GM10248 (cell line): ENCODE results near the gene TMUB1.

Experiments used
- CTCF ChIA-PET: fragments of 300-600 bp; sonication (Branson Sonifier 250); formaldehyde crosslinking; extraction: SDS; loops from one replicate; lab custom pipeline; 2021; ENCODE audit warnings: antibody characterized with exemption; lab: Yijun Ruan, JAX
- POLR2A ChIA-PET: fragments of 350-650 bp; sonication (Branson Sonifier 250); formaldehyde crosslinking; extraction: SDS; loops from one replicate; lab custom pipeline; 2020; ENCODE audit warnings: antibody characterized with exemption; lab: Yijun Ruan, JAX
- DNase-seq: peaks from one replicate; pipeline ENCODE4 v3.0.0; 2012; ENCODE audit errors: extremely low spot score
- TF ChIP-seq, protein P1 (sequence below): IDR thresholded peaks from 2 replicates; pipeline ENCODE4 v1.5.1; 2012; ENCODE audit warnings: mild to moderate bottlenecking, low read depth; ENCODE audit errors: extremely low read depth, missing control alignments, control extremely low read depth

Gene TMUB1

DNA sequence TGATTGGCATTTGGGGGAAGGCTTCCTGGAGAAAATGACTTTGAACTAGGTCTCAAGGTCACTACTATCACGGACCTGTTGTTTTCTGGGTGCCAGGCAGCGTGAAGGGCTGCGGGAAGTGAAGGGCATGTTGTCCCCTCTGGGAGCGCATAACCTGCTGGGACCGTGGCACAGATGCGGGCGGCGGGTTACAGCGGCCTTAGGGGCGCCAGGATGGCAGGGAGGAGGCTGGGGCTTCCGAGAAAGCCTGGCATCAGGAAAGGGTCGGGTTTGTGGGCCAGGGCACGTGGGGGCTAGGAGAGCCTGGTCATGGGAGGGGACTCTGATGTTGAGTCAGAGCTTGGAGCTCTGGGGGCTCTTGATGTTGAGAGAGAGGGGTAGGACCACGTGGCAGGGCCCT, 17.8 kb downstream of the TMUB1 start:
- DNase-seq: no peak
- POLR2A ChIA-PET: interaction anchor here (0.6 kb wide), 1 partner anchor 1066 kb away, joined by 3 read pairs; no protein-coding TSS in a partner anchor
- CTCF ChIA-PET: no interaction called here
- TF ChIP-seq, protein P1, sequence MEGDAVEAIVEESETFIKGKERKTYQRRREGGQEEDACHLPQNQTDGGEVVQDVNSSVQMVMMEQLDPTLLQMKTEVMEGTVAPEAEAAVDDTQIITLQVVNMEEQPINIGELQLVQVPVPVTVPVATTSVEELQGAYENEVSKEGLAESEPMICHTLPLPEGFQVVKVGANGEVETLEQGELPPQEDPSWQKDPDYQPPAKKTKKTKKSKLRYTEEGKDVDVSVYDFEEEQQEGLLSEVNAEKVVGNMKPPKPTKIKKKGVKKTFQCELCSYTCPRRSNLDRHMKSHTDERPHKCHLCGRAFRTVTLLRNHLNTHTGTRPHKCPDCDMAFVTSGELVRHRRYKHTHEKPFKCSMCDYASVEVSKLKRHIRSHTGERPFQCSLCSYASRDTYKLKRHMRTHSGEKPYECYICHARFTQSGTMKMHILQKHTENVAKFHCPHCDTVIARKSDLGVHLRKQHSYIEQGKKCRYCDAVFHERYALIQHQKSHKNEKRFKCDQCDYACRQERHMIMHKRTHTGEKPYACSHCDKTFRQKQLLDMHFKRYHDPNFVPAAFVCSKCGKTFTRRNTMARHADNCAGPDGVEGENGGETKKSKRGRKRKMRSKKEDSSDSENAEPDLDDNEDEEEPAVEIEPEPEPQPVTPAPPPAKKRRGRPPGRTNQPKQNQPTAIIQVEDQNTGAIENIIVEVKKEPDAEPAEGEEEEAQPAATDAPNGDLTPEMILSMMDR: no peak

DNA sequence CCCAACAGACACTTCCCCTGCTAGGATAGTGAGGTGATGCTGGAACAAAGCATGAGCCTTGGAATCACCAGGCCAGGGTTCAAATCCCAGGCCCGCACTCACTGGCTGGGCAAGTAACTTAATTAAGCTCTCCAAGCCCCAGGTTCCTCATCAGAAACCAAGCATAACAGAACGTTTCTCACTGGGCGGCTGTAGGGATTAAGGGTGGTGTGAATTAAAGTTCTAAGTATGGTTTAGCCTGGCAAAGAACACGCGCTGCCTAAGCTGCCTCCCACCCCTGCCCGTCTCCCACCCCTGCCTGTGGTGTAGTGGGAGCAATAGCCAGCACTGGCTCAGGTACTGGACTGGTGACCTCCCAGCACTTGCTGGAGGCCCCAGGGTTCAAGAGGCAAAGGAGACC, 18.3 kb downstream of the TMUB1 start:
- TF ChIP-seq, protein P1: no peak
- ChIA-PET POLR2A (no interaction called here), CTCF (no interaction called here)
- DNase-seq: no peak

DNA sequence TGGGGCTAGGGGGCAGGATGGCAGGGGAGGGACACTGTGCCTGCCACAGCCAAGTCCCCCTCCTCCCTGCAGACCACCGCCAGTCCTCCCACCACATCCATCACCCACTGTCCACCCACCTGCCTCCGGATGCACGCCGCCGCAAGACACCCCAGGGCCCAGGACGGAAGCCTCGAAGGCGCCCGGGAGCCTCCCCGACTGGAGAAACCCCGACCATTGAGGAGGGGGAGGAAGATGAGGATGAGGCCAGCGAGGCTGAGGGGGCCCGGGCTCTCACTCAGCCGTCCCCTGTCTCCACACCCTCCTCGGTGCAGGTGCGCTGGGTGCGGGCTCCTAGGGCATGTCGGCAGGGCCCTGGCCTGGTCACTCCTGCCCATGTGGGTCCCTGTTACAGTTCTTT, 18.8 kb downstream of the TMUB1 start:
- POLR2A ChIA-PET: no interaction called here
- DNase-seq: no peak
- CTCF ChIA-PET: no interaction called here
- TF ChIP-seq, protein P1: no peak

DNA sequence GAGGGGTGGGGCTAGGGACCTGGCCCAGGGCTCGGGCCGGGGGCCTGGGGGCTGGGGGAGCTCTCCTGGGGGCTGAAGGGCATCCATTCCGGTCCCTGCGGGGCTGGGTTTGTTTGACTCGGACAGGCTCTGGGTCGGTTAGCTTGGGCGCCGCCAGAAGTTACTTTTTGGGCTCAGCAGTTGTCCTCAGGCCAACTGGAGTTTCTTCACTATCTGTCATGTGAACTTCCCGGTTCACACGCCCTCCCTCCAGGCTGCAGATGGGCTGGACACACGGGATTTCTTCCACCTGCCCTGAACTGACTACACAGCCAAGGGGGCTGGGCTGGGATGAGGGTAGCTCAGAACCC, 20.1 kb downstream of the TMUB1 start:
- TF ChIP-seq, protein P1: no peak
- no peak for DNase-seq
- ChIA-PET CTCF (interaction anchor here (2.5 kb wide), 1 partner anchor 13 kb away, joined by 7 read pairs; no protein-coding TSS in a partner anchor), POLR2A (no interaction called here)

DNA sequence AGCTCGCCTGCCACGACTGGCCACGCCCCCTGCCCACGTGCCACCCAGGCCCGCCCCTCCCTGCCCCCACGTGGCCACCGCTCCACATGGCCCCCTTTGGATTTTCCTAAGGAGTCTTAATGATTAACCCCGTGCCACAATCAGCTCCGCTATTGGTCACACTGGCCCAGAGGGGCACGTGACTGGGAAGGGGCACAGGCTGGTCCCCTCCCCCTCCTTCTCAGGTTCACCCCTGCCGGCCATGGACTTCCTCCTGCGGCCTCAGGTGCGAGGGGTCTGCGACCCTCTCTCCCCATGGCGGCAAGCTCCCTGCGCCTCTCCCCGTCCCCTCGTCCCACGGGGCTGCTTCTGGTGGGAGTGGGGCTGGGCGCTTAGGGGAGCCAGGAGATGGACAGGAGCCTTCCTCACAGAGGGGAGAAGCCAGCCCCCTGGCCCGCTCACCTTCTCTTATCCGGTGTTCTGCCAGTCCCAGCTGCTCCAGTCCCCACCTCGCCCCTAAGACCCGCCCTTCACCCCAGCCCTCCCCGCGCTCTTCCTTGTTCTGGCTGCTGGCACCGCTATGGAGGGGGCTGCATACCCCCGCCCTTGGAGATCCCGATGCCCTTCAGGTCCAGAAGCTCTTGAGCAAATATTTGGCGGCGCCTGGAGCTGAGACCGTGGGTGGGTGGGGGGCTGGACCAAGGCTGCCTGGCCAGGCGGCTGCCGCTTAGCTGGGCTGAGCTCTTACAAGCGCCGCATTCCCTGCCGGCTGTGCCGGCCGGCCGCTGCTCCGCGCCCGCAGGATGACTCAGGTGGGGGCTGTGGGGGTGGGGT, 20.7 kb downstream of the TMUB1 start:
- TF ChIP-seq, protein P1: no peak
- CTCF ChIA-PET: interaction anchor here (0.8 to 2.5 kb wide), 3 partner anchors 14 to 49 kb away, joined by 4 to 7 read pairs (median 4); no protein-coding TSS in a partner anchor
- DNase-seq: no peak
- POLR2A ChIA-PET: interaction anchor here (0.6 kb wide), 1 partner anchor 23 kb away, joined by 3 read pairs; the partner anchor contains the start of gene AGAP3

DNA sequence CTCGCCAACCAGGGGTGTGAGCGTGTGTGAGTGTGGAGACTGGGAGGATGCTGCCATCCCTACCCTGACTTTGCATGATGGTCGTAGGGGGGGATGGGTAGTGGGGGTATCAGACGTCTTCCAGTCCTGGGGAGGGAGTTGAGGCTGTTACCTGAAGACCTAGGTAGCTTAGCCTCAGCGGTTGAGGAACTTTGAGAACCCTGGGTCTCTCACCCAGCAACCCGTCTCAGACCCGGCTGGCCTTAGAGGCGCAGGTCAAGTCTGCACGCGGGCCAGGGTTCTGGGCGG, 21.2 kb downstream of the TMUB1 start:
- CTCF ChIA-PET: interaction anchor here (0.8 to 2.5 kb wide), 3 partner anchors 14 to 49 kb away, joined by 4 to 7 read pairs (median 4); no protein-coding TSS in a partner anchor
- POLR2A ChIA-PET: interaction anchor here (0.6 kb wide), 1 partner anchor 24 kb away, joined by 3 read pairs; the partner anchor contains the start of gene AGAP3
- TF ChIP-seq, protein P1: no peak
- no peak for DNase-seq
